ENCODE results near the gene ZBTB18.

Gene ZBTB18

GRCh38 chr1:244082969-244083368 lies 31.9 kb downstream of the ZBTB18 start:
- Histone ChIP-seq H3K9ac (ENCODE audit: low read length) (no peak overlapping the region), H3K4me1 (ENCODE audit: insufficient read depth, low read length, severe bottlenecking) (no peaks in the 10 kb centered on the region), H3K4me2 (ENCODE audit: low read length) (no peak overlapping the region), H3K36me3 (ENCODE audit: insufficient read depth, low read length) (no peaks in the 10 kb centered on the region), H3K4me3 (ENCODE audit: low read depth, low read length, poor library complexity, severe bottlenecking) (no peak overlapping the region), H4K20me1 (ENCODE audit: insufficient read depth, low read length) (no peaks in the 10 kb centered on the region), H3K9me2 (ENCODE audit: low read depth, low read length) (no peaks in the 10 kb centered on the region), H3F3A (ENCODE audit: insufficient read depth, low read length) (no peaks in the 10 kb centered on the region), H2AFZ (ENCODE audit: low read length) (no peak overlapping the region), H3K9me3 (ENCODE audit: low read length) (no peaks in the 10 kb centered on the region), H3K27ac (ENCODE audit: low read depth, low read length, poor library complexity, severe bottlenecking) (no peak overlapping the region), H3K27me3 (ENCODE audit: insufficient read depth, low read length) (no peaks in the 10 kb centered on the region), H3K79me2 (ENCODE audit: insufficient read depth, low read length) (no peaks in the 10 kb centered on the region)
- no peak for TF ChIP-seq EZH2 (IDR thresholded peaks at IDR 0.05; ENCODE audit: borderline replicate concordance, low read length)
- no peak for TF ChIP-seq CTCF (IDR thresholded peaks at IDR 0.05; ENCODE audit: low read length)

DNA sequence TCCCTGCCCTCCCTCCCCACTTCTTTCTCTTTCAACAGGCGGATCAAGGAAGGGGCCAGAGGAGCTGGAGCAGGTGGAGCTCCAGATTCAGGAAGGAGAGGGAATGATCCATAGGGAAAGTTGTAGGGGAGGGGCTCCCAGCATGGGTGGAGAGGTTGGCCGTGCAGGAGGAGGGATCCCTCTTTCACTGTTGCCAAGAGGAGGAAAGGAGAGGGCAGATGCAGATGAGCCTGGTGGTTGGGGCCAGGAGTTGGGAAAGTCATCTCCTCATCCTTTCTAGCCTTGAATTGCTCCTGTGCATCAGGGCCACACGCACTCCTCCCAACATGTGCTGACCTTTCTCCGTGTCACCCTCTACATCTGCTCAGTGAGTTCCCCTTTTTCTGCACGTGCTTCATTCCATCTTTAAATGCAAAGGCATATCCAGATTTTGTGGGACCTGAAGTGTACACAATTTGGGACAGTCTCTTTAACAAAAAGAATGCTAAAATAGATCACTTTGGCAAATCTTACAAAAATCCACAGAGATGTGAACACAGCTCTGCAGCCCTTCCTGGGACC lies 32.4 kb downstream of the ZBTB18 start:
- Histone ChIP-seq H3K4me2 (ENCODE audit: low read length) (no peak overlapping the region), H3K9ac (ENCODE audit: low read length) (no peak overlapping the region), H3K36me3 (ENCODE audit: insufficient read depth, low read length) (no peaks in the 10 kb centered on the region), H3K27ac (ENCODE audit: low read depth, low read length, poor library complexity, severe bottlenecking) (no peak overlapping the region), H3K9me3 (ENCODE audit: low read length) (no peaks in the 10 kb centered on the region), H3K4me1 (ENCODE audit: insufficient read depth, low read length, severe bottlenecking) (no peaks in the 10 kb centered on the region), H3K79me2 (ENCODE audit: insufficient read depth, low read length) (no peaks in the 10 kb centered on the region), H3F3A (ENCODE audit: insufficient read depth, low read length) (no peaks in the 10 kb centered on the region), H3K9me2 (ENCODE audit: low read depth, low read length) (no peaks in the 10 kb centered on the region), H3K27me3 (ENCODE audit: insufficient read depth, low read length) (no peaks in the 10 kb centered on the region), H2AFZ (ENCODE audit: low read length) (no peak overlapping the region), H3K4me3 (ENCODE audit: low read depth, low read length, poor library complexity, severe bottlenecking) (no peak overlapping the region), H4K20me1 (ENCODE audit: insufficient read depth, low read length) (no peaks in the 10 kb centered on the region)
- TF ChIP-seq CTCF (IDR thresholded peaks at IDR 0.05; ENCODE audit: low read length) (no peak), EZH2 (IDR thresholded peaks at IDR 0.05; ENCODE audit: borderline replicate concordance, low read length) (no peak)

- H3F3A ChIP-seq (ENCODE audit: insufficient read depth, low read length): no peaks in the 10 kb centered on the region
- H4K20me1 ChIP-seq (ENCODE audit: insufficient read depth, low read length): no peaks in the 10 kb centered on the region
- H2AFZ ChIP-seq (ENCODE audit: low read length): no peak overlapping the region
- TF ChIP-seq EZH2 (IDR thresholded peaks at IDR 0.05; ENCODE audit: borderline replicate concordance, low read length) (no peak), CTCF (IDR thresholded peaks at IDR 0.05; ENCODE audit: low read length) (no peak)
- H3K27ac ChIP-seq (ENCODE audit: low read depth, low read length, poor library complexity, severe bottlenecking): no peak overlapping the region
- no peaks in the 10 kb centered on the region for H3K79me2 ChIP-seq (ENCODE audit: insufficient read depth, low read length)
- no peaks in the 10 kb centered on the region for H3K27me3 ChIP-seq (ENCODE audit: insufficient read depth, low read length)
- H3K36me3 ChIP-seq (ENCODE audit: insufficient read depth, low read length): no peaks in the 10 kb centered on the region
- H3K4me3 ChIP-seq (ENCODE audit: low read depth, low read length, poor library complexity, severe bottlenecking): no peak overlapping the region
- H3K4me1 ChIP-seq (ENCODE audit: insufficient read depth, low read length, severe bottlenecking): no peaks in the 10 kb centered on the region
- no peaks in the 10 kb centered on the region for H3K9me2 ChIP-seq (ENCODE audit: low read depth, low read length)
- no peak overlapping the region for H3K9ac ChIP-seq (ENCODE audit: low read length)
- no peaks in the 10 kb centered on the region for H3K9me3 ChIP-seq (ENCODE audit: low read length)
- no peak overlapping the region for H3K4me2 ChIP-seq (ENCODE audit: low read length)
These were observed 33.7 kb downstream of the ZBTB18 start for GRCh38 chr1:244084763-244085162.

Measured in OCI-LY1 (cell line).